GM21360 (cell line): ENCODE measurements around the gene P3H3.
A peak's percentile ranks its signal among the peaks of the same experiment; 100 is the strongest.
"Not testable (repeated sequence)": the region's sequence is repeated elsewhere in the genome, so short reads cannot be mapped to it uniquely, and the experiment has no call there.

Source experiments
- ATAC-seq: cut with Tn5 transposase; IDR thresholded peaks from one replicate; pipeline ENCODE4 v1.9.1; 2021; ENCODE audit warnings: mild to moderate bottlenecking, moderate library complexity; ENCODE audit not compliant: unreplicated experiment

P3H3 gene

GRCh38 chr12:6865307-6865706 lies 37.1 kb downstream of the P3H3 start:
- ATAC-seq = not testable (repeated sequence)

- ATAC-seq = no peak
Measured at GRCh38 chr12:6866163-6866919, 38.1 kb downstream of the P3H3 start.

GRCh38 chr12:6866920-6867412 lies 38.8 kb downstream of the P3H3 start:
- no peak for ATAC-seq

GRCh38 chr12:6867413-6868210 lies 39.4 kb downstream of the P3H3 start, which contains the start of gene TPI1:
TSS of gene TPI1 (plus strand) at chr12:6867531. CDS start at chr12:6867567, 36 bp downstream.
- ATAC-seq = peak; percentile 39

GRCh38 chr12:6868211-6869048 lies 40.2 kb downstream of the P3H3 start:
- ATAC-seq = no peak

GRCh38 chr12:6869049-6870021 lies 41.1 kb downstream of the P3H3 start:
- ATAC-seq = no peak

- ATAC-seq = not testable (repeated sequence)
Measured at GRCh38 chr12:6870304-6870703, 42.1 kb downstream of the P3H3 start.

- no peak for ATAC-seq
Measured at GRCh38 chr12:6871052-6871957, 43.1 kb downstream of the P3H3 start.

GRCh38 chr12:6872073-6873048 lies 44.2 kb downstream of the P3H3 start:
- peak; percentile 34 for ATAC-seq

GRCh38 chr12:6873094-6874014 lies 45.1 kb downstream of the P3H3 start, which contains the start of gene SPSB2:
TSS of gene SPSB2 (minus strand) at chr12:6873303. CDS start at chr12:6872901, 402 bp downstream.
- ATAC-seq = peak; percentile 65

- ATAC-seq = not testable (repeated sequence)
Measured at GRCh38 chr12:6874015-6874368, 45.8 kb downstream of the P3H3 start.

- ATAC-seq = not testable (repeated sequence)
Measured at GRCh38 chr12:6879824-6880223, 51.6 kb downstream of the P3H3 start.

GRCh38 chr12:6883252-6883651 lies 55.0 kb downstream of the P3H3 start:
- no peak for ATAC-seq

GRCh38 chr12:6883683-6884082 lies 55.5 kb downstream of the P3H3 start:
- ATAC-seq = no peak

- no peak for ATAC-seq
Measured at GRCh38 chr12:6884539-6884938, 56.3 kb downstream of the P3H3 start.

- not testable (repeated sequence) for ATAC-seq
Measured at GRCh38 chr12:6886206-6886999, 58.2 kb downstream of the P3H3 start.
